ENCODE results near the gene RNPEP.
"Not testable (repeated sequence)": the region's sequence is repeated elsewhere in the genome, so short reads cannot be mapped to it uniquely, and the experiment has no call there.

RNPEP gene

DNA sequence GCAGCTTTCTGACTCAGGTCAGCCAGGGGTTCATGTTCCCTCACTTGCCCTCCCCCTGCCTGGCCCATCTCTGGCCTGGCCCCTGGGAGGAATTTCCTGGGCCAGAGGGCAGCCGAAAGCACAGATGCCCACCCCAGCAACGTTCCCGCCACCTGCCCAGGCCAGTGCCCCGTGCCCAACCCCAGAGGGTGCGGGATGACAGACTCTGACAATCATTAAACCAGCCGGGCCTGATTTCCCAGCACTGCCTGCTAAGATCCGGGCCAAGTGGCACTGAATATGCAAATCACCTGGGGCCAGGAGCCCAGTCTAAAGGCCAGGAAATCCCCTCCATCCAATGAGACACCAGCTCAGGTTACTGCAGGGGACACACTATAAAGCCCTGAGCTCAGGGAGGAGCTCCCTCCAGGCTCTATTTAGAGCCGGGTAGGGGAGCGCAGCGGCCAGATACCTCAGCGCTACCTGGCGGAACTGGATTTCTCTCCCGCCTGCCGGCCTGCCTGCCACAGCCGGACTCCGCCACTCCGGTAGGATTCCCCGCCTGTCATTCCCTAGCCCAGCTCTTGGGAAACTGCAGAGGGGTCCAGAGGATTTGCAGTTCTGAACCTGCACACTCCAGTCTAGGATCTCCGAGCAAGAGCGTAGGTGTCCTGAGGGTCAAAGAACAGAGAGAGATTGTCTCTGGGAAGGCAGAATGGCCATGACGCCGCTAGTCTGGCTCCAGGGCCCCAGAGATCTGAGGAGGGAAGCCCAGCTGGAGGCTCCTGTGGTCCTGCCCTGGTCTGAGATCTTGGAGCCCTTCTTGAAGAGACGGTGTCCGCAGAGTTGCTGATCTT is 27.9 kb downstream of the RNPEP start, which contains the start of gene ELF3:
TSS of gene ELF3 (plus strand) at position 408 of the 836 bp plus-strand sequence. CDS start 550 bp downstream, outside the sequence.
- peak; percentile 95 for DNase-seq (ENCODE audit: low spot score)

DNA sequence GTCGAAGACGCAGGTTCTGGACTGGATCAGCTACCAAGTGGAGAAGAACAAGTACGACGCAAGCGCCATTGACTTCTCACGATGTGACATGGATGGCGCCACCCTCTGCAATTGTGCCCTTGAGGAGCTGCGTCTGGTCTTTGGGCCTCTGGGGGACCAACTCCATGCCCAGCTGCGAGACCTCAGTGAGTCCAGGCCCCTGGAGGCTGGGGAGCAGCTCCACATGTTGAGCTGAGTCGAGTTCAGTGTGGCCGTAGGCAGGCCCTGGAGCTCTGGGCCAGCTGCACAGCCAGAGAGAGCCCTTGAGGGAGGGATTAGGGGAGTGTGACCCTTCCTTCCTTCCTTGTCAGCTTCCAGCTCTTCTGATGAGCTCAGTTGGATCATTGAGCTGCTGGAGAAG is 29.5 kb downstream of the RNPEP start:
- DNase-seq (ENCODE audit: low spot score) = no peak

DNA sequence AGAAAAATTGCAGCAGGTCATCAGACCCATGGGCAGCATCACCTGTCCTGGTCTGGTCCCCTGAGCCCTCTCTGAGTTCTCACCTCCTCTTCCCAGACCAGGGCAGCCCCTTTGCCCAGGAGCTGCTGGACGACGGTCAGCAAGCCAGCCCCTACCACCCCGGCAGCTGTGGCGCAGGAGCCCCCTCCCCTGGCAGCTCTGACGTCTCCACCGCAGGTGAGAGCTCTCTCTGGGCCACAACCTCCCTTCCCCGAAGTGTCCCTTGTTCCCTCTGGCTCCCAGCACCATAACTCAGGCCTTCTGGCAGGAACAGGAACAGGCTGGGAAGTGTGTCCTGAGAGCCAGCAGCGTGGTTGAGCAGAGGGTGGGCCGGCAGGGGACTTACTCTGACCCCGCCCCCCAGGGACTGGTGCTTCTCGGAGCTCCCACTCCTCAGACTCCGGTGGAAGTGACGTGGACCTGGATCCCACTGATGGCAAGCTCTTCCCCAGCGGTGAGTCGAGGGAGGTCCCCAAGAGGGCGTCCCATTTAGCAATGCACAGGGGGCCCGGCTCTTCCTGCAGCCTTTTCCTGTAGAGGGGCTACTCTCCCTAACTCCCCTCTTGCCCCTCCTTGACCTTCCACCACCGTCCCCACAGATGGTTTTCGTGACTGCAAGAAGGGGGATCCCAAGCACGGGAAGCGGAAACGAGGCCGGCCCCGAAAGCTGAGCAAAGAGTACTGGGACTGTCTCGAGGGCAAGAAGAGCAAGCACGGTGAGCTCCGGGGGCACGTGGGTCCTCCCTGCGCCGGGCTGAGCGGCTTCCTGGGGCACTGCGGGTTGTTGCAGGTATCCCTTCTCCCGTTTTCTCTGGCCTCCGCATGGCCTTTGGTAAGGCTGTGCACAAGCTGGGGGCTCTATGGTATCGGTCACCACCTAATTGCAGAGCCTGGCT is 30.4 kb downstream of the RNPEP start:
- DNase-seq (ENCODE audit: low spot score) = no peak

GRCh38 chr1:202013603-202014002 is 31.2 kb downstream of the RNPEP start:
- no peak for DNase-seq (ENCODE audit: low spot score)

GRCh38 chr1:202014060-202014459 is 31.6 kb downstream of the RNPEP start:
- no peak for DNase-seq (ENCODE audit: low spot score)

DNA sequence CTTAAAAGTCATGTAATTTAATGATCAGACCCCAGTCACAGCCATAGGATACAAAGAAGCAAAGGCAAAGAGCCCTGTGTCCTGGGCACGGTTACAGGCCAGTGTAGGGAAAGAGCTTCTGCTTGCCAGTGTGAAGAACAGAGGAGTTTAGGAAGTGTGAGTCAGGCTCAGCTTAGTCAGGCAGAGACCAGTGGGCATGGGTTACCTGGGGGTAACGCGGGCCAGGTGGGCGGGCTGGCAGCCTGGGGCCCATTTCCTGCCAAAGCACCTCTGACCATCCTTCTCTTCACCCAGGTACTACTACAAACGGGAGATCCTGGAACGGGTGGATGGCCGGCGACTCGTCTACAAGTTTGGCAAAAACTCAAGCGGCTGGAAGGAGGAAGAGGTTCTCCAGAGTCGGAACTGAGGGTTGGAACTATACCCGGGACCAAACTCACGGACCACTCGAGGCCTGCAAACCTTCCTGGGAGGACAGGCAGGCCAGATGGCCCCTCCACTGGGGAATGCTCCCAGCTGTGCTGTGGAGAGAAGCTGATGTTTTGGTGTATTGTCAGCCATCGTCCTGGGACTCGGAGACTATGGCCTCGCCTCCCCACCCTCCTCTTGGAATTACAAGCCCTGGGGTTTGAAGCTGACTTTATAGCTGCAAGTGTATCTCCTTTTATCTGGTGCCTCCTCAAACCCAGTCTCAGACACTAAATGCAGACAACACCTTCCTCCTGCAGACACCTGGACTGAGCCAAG is 32.6 kb downstream of the RNPEP start:
- no peak for DNase-seq (ENCODE audit: low spot score)

DNA sequence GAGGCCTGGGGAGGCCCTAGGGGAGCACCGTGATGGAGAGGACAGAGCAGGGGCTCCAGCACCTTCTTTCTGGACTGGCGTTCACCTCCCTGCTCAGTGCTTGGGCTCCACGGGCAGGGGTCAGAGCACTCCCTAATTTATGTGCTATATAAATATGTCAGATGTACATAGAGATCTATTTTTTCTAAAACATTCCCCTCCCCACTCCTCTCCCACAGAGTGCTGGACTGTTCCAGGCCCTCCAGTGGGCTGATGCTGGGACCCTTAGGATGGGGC is 33.2 kb downstream of the RNPEP start:
- no peak for DNase-seq (ENCODE audit: low spot score)

DNA sequence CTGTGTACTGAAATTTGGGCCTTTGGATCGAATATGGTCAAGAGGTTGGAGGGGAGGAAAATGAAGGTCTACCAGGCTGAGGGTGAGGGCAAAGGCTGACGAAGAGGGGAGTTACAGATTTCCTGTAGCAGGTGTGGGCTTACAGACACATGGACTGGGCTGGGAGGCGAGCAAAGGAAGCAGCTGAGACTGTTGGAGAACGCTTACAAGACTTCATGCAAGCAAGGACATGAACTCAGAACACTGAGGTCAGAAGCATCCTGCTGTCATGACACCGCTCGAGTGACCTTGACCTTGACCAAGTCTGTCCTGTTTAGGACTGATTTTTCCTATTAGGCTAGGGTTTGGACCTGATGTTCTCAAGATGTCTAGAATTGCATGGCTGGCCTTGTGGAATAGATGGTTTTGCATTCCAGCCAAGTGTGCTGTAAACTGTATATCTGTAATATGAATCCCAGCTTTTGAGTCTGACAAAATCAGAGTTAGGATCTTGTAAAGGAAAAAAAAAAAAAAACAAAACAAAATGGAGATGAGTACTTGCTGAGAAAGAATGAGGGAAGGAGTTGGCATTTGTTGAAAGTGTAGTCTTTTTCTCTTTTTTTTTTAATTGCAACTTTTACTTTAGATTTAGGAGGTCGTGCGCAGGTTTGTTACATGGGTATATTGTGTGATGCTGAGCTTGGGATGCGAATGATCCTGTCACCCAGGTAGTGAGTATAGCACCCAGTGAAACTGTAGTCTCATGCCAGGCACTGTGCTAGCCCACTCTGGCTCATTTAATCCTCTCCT is 33.8 kb downstream of the RNPEP start:
- DNase-seq (ENCODE audit: low spot score) = no peak

DNA sequence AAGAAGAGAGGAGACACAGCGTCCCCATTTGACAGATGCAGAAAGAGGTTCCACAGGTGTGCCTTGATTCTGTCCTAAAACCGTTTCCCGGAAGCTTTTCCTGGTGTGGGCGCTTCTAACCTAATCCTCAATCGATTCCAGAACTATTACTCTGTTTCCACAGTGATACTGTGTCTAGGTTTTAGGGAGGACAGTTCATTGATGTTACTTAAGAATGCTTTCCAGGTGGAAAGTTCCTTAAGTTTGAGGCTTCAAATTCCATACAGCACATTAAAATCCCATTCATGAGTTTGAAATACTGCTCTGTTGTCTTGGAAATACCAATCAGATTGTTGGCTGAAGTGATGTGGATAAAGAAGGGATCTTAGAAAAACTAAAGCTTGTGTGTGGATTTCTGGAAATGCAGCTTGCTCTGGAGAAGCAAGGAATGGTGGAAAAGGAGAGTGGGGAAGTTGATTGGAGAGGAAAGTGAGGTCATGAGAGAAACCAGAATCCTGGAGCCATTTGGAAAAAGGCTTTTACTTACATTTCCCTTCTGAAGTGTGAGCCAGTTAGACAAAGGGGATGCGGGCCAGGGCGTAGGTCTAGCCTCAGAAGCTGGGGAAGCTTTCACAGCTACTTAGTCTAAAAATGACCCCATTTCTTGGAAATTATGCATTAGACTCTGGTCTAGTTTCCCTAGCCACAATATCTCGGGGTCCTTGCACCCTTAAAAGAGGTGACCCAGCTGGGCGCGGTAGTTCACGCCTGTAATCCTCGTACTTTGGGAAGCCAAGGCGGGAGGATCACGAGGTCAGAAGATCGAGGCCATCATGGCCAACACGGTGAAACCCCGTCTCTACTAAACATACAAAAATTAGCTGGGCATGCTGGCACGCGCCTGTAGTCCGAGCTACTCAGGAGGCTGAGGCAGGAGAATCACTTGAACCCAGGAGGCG is 34.6 kb downstream of the RNPEP start:
- DNase-seq (ENCODE audit: low spot score) = no peak

DNA sequence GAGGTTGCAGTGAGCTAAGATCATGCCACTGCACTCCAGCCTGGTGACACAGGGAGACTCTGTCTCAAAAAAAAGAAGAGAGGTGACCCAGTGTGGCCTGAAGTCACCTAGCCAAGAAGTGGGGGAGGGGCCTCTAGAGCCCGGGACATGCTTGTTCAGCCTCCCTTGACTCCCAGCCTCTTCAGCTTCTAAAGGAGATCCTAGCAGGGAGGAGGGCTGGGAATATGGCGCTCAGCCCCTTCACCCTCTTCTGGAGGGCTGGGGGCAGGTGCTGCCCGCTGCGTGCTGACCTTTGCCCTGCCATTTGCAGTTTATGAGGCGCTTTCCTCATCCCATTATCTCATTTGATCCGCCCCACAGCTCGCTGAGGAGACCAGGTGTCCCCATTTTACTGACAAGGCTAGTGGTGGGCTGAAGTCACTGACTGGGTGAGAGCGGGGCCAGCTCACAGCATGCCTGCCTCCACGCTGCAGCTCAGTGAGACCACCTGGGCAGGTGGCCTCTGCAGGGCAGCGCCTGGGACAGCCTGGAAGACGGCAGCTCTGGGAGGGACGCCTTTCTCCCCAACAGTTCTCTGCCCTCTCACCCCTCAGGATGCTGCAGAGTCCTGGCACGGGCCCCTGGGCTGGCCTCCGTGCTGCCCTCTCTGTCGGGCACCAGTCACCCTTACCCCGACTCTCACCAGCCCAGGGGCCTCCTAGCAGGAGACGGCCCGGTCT is 35.5 kb downstream of the RNPEP start:
- DNase-seq (ENCODE audit: low spot score) = peak; percentile 63

DNA sequence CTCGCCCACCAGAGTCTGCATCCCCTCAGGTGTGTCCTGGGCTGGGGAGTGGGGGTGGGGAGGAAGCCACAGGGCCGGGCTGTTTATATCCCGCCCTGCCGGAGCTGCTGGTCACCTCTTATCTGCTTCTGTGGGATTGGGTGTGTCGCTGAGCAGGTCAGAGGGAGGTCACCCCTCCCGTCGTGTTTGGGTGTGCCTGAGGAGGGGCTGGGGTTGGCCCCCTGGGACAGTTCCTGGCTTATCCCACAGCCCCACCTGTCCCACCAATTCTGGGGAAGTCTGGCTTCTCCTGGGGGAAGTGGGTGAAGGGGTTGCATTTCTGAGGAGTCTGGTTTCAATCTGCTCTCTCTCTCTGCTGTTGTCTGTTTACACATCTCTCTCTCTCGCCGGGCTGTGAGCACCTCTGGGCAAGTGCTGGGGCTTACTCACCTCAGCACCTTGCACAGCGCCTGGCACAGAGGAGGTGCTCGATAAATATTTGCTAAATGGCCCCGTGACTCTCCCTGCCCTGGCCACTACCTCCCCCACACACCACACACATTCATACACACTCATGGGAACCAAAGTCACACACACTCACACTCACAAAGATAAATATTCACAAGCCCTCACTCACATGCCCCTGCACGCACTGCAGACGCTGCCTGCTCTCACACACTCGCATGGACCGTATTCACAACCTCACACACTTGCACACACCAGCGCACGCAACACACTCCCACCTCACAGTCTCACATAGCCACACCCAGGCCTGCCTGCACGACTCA is 36.2 kb downstream of the RNPEP start:
- peak; percentile 78 for DNase-seq (ENCODE audit: low spot score)

DNA sequence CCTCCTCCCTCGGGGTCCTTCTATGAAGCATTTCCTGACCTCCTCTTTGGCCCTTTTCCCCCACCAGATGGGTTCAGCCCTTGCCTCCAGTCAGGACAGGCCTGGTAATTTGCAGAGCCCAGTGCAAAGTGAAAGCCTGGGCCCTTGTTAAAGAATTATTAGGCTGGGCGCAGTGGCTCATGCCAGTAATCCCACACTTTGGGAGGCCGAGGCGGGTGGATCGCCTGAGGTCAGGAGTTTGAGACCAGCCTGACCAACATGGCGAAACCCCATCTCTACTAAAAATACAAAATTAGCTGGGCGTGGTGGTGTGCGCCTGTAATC is 36.7 kb downstream of the RNPEP start:
- DNase-seq (ENCODE audit: low spot score) = not testable (repeated sequence)

- no peak for DNase-seq (ENCODE audit: low spot score)
Observed at GRCh38 chr1:202023001-202023433, 40.6 kb downstream of the RNPEP start.

DNA sequence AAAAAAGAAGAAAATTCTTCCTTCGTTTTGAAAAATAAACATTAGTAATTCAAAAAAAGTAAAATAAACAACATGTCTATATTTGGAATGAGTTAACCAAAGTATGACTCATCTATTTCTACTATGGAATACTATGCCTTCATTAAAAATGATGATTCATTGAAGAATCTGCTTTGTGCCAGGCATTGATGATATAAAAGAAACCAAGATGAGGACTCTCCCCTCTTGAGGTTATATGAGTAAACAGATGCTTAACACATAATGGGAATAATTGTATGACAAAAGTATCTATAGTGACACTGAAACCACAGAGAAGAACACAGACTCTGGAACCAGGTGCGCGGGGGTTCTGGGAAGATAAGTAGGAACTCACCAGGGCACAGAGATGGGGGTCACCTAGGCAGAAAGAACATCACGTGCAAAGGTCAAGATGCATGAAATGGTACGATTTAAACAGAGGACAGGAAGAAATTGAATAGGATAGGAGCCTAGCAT is 46.8 kb downstream of the RNPEP start:
- no peak for DNase-seq (ENCODE audit: low spot score)

DNA sequence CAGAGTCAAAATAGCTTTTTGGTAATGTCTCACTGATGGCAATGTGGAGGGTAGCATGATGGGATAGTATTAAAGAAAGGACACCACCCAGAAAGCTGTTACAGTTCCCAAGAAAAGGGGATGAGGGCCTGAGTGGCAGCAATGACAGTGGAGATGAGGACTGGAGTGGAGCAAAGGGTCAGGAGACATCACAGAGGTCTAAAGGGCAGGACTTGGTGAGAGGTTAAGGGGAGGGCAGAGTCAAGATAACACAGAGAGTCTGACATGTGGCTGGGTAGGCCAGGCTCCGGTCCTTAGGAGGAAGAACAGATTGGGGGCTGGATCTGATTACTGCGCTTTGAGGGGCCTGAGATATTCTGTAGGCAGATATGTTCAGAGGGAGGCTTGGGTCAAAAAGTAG is 47.3 kb downstream of the RNPEP start:
- no peak for DNase-seq (ENCODE audit: low spot score)

GRCh38 chr1:202031796-202032195 is 49.3 kb downstream of the RNPEP start:
- no peak for DNase-seq (ENCODE audit: low spot score)

DNA sequence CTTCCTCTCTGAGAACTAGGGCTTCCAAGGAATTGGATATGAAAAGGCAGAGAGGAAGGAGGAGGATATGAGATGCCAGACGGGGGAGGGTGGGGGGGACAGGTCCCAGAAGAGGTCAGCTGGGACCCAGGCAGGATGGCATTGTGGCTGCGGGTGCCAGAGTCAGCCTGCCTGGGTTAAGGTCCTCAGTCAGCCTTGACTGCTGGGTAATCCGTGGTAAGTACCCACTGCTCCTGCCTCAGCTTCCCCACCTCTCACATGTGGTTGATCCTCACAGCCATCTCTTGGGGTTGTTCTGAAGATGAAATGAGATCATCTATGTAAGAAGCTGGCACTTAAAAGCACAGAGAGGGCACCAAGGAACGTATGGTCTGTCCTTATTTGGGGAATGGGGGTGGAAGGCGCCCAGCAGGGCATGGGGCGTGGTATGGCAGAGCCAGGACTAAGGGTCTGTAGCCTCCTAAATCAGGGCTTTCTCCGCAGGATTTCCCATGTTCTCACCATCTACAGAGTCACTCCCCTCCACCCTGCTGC is 51.8 kb downstream of the RNPEP start:
- DNase-seq (ENCODE audit: low spot score) = no peak

- DNase-seq (ENCODE audit: low spot score) = peak; percentile 87
Observed at GRCh38 chr1:202034683-202035462, 52.4 kb downstream of the RNPEP start.

All from HuH-7 (cell line).